PC-9 (cell line): Measurements from ENCODE around the gene NPIPA8. TPM values are rescaled to one million over a fixed set of nuclear protein-coding genes. Genes with fewer than 3 reads are reported as not detected.
"Not testable (repeated sequence)": the region's sequence is repeated elsewhere in the genome, so short reads cannot be mapped to it uniquely, and the experiment has no call there.

ENCODE experiments used
- BruUV-seq: library from RNA; stranded (reverse); fragments of 400-500 nt; replicated peaks from 2 replicates; lab custom pipeline; 2021; lab: Mats Ljungman, UMichigan
- CTCF ChIA-PET: fragments of 300-600 bp; sonication (Branson Sonifier 250); formaldehyde crosslinking; loops from one replicate; lab custom pipeline; 2022; ENCODE audit warnings: antibody characterized with exemption; lab: Charles Lee
- POLR2A ChIA-PET: fragments of 300-600 bp; sonication (Branson Sonifier 250); formaldehyde crosslinking; loops from one replicate; lab custom pipeline; 2022; ENCODE audit warnings: antibody characterized with exemption; ENCODE audit not compliant: unreplicated experiment; lab: Charles Lee
- DNase-seq, 2 experiments: peaks; one replicate each; pipeline versions ENCODE4 v3.0.0 to v3.0.0-alpha.2; 2015 to 2022; ENCODE audit warnings: mixed read lengths in 1 of 2
- H2AFZ ChIP-seq: fragments of 200-600 bp; sonication (generic); 2 replicates; pipeline ENCODE4 v1.8.1; 2017; ENCODE audit warnings: antibody characterized with exemption
- H3F3A ChIP-seq: fragments of 200-600 bp; sonication (generic); 2 replicates; pipeline ENCODE4 v1.8.1; 2017; ENCODE audit warnings: antibody characterized with exemption, mild to moderate bottlenecking, low read depth; ENCODE audit not compliant: insufficient read depth
- H3K27ac ChIP-seq: fragments of 200-600 bp; sonication (generic); 2 replicates; pipeline ENCODE4 v1.6.1; 2016; ENCODE audit warnings: mixed run types
- H3K27me3 ChIP-seq: fragments of 200-600 bp; sonication (generic); 2 replicates; pipeline ENCODE4 v1.6.1; 2016; ENCODE audit warnings: low read depth, mixed run types; ENCODE audit not compliant: insufficient read depth
- H3K36me3 ChIP-seq: fragments of 200-600 bp; sonication (generic); 2 replicates; pipeline ENCODE4 v1.6.1; 2016; ENCODE audit warnings: low read depth, mixed run types
- H3K4me1 ChIP-seq: fragments of 200-600 bp; sonication (generic); replicated peaks from 2 replicates; pipeline ENCODE4 v1.6.1; 2016; ENCODE audit warnings: mixed run types; ENCODE audit not compliant: insufficient read depth
- H3K4me2 ChIP-seq: fragments of 200-600 bp; sonication (generic); 2 replicates; pipeline ENCODE4 v1.6.1; 2017; ENCODE audit warnings: mixed run types
- H3K4me3 ChIP-seq: fragments of 200-600 bp; sonication (generic); 2 replicates; pipeline ENCODE4 v1.6.1; 2016; ENCODE audit warnings: mixed run types
- H3K79me2 ChIP-seq: fragments of 200-600 bp; sonication (generic); 2 replicates; pipeline ENCODE4 v1.6.1; 2017; ENCODE audit warnings: low read depth, mixed run types
- H3K9me2 ChIP-seq: fragments of 200-600 bp; sonication (generic); 2 replicates; pipeline ENCODE4 v1.8.1; 2017; ENCODE audit warnings: mild to moderate bottlenecking; ENCODE audit not compliant: insufficient read depth
- H3K9me3 ChIP-seq: fragments of 200-600 bp; sonication (generic); 2 replicates; pipeline ENCODE4 v1.8.1; 2016; ENCODE audit warnings: low read depth; ENCODE audit not compliant: insufficient read depth
- H4K20me1 ChIP-seq: fragments of 200-600 bp; sonication (generic); 2 replicates; pipeline ENCODE4 v1.8.1; 2017; ENCODE audit not compliant: insufficient read depth
- intact Hi-C: fragments of 100-400 bp; cut with micrococcal nuclease; formaldehyde crosslinking; loops from one replicate; pipeline ENCODE4 v1.10.0; 2022; ENCODE audit not compliant: unreplicated experiment
- total RNA-seq: library from RNA; stranded (reverse); gene quantifications from 2 replicates; pipeline ENCODE4 v1.2.3, GENCODE V29; 2021

The NPIPA8 gene
- total RNA-seq, 1 experiment from 2014 or later = not detected

GRCh38 chr16:18306066-18306465 lies 30.5 kb downstream of the NPIPA8 start:
- POLR2A ChIA-PET, H3K27me3 ChIP-seq, H3K4me3 ChIP-seq, H3F3A ChIP-seq, H3K36me3 ChIP-seq, DNase-seq, H3K4me1 ChIP-seq, H4K20me1 ChIP-seq, H2AFZ ChIP-seq, CTCF ChIA-PET, BruUV-seq, H3K4me2 ChIP-seq, H3K27ac ChIP-seq, H3K9me2 ChIP-seq, intact Hi-C loops, H3K9me3 ChIP-seq, H3K79me2 ChIP-seq: not testable (repeated sequence)

- CTCF ChIA-PET, H3F3A ChIP-seq, POLR2A ChIA-PET, H3K27me3 ChIP-seq, DNase-seq, H3K79me2 ChIP-seq, intact Hi-C loops, H3K4me1 ChIP-seq, H4K20me1 ChIP-seq, H3K36me3 ChIP-seq, H3K4me2 ChIP-seq, H3K9me3 ChIP-seq, BruUV-seq, H3K9me2 ChIP-seq, H3K27ac ChIP-seq, H2AFZ ChIP-seq, H3K4me3 ChIP-seq: not testable (repeated sequence)
Measured at GRCh38 chr16:18303059-18303706, 33.4 kb downstream of the NPIPA8 start.

GRCh38 chr16:18297714-18298113 lies 38.8 kb downstream of the NPIPA8 start:
- intact Hi-C loops, H3K27ac ChIP-seq, H3K27me3 ChIP-seq, CTCF ChIA-PET, DNase-seq, H3K9me3 ChIP-seq, H4K20me1 ChIP-seq, H3F3A ChIP-seq, H3K9me2 ChIP-seq, H3K4me1 ChIP-seq, POLR2A ChIA-PET, H3K36me3 ChIP-seq, H3K4me2 ChIP-seq, H2AFZ ChIP-seq, BruUV-seq, H3K79me2 ChIP-seq, H3K4me3 ChIP-seq: not testable (repeated sequence)

- BruUV-seq, H3K9me3 ChIP-seq, H3K27ac ChIP-seq, H4K20me1 ChIP-seq, H3F3A ChIP-seq, H3K4me3 ChIP-seq, H2AFZ ChIP-seq, DNase-seq, H3K4me2 ChIP-seq, H3K36me3 ChIP-seq, H3K9me2 ChIP-seq, POLR2A ChIA-PET, H3K27me3 ChIP-seq, H3K79me2 ChIP-seq, CTCF ChIA-PET, H3K4me1 ChIP-seq, intact Hi-C loops: not testable (repeated sequence)
Measured at GRCh38 chr16:18296931-18297330, 39.6 kb downstream of the NPIPA8 start.

- H3K79me2 ChIP-seq, H2AFZ ChIP-seq, H3K9me3 ChIP-seq, DNase-seq, H3K27me3 ChIP-seq, H3K4me3 ChIP-seq, H3K4me1 ChIP-seq, POLR2A ChIA-PET, H3K36me3 ChIP-seq, CTCF ChIA-PET, H3K4me2 ChIP-seq, H3F3A ChIP-seq, H3K9me2 ChIP-seq, BruUV-seq, intact Hi-C loops, H3K27ac ChIP-seq, H4K20me1 ChIP-seq: not testable (repeated sequence)
Measured at GRCh38 chr16:18294371-18294770, 42.2 kb downstream of the NPIPA8 start.

GRCh38 chr16:18293337-18293956 lies 43.1 kb downstream of the NPIPA8 start:
- intact Hi-C loops, H3F3A ChIP-seq, POLR2A ChIA-PET, DNase-seq, H3K4me2 ChIP-seq, CTCF ChIA-PET, H3K4me3 ChIP-seq, H3K9me2 ChIP-seq, BruUV-seq, H4K20me1 ChIP-seq, H3K27ac ChIP-seq, H2AFZ ChIP-seq, H3K79me2 ChIP-seq, H3K4me1 ChIP-seq, H3K27me3 ChIP-seq, H3K36me3 ChIP-seq, H3K9me3 ChIP-seq: not testable (repeated sequence)

- CTCF ChIA-PET, H3K79me2 ChIP-seq, H3K27ac ChIP-seq: not testable (repeated sequence)
Measured at GRCh38 chr16:18290959-18291358, 45.6 kb downstream of the NPIPA8 start.

More at GRCh38 chr16:18290959-18291358, 45.6 kb downstream of the NPIPA8 start:
- POLR2A ChIA-PET, H3K9me3 ChIP-seq, H3F3A ChIP-seq, H3K36me3 ChIP-seq, H3K4me1 ChIP-seq, H3K9me2 ChIP-seq, H3K4me2 ChIP-seq, H3K4me3 ChIP-seq, DNase-seq, H4K20me1 ChIP-seq, H2AFZ ChIP-seq, H3K27me3 ChIP-seq, intact Hi-C loops, BruUV-seq: not testable (repeated sequence)
